CD8-positive, alpha-beta memory T cell (primary cell): ENCODE measurements around the gene MTSS2. TPM values are rescaled to one million over a fixed set of nuclear protein-coding genes. Genes with fewer than 3 reads are reported as not detected.

Experiments used
- CTCF ChIA-PET: fragments of 350-600 bp; sonication (Branson Sonifier 250); formaldehyde crosslinking; loops from one replicate; lab custom pipeline; 2021; ENCODE audit warnings: antibody characterized with exemption; lab: Charles Lee
- POLR2A ChIA-PET: fragments of 350-600 bp; sonication (Branson Sonifier 250); formaldehyde crosslinking; loops from one replicate; lab custom pipeline; 2021; ENCODE audit warnings: antibody characterized with exemption; lab: Charles Lee
- DNase-seq, 5 donors: peaks; one replicate each; pipeline versions ENCODE4 v3.0.0 to v3.0.0-alpha.2; 2020 to 2022; ENCODE audit warnings: mixed read lengths in 1 of 5
- H3K27ac ChIP-seq: one replicate; pipeline ENCODE4 v1.7.0; 2013; ENCODE audit warnings: low read depth, mild to moderate bottlenecking, low read length, moderate library complexity
- H3K27me3 ChIP-seq: 2 replicates; pipeline ENCODE4 v1.7.0; 2013; ENCODE audit warnings: low read length, mild to moderate bottlenecking; ENCODE audit not compliant: insufficient read depth, poor library complexity, severe bottlenecking
- H3K36me3 ChIP-seq: 2 replicates; pipeline ENCODE4 v1.7.0; 2013; ENCODE audit warnings: mild to moderate bottlenecking, low read length, moderate library complexity; ENCODE audit not compliant: insufficient read depth
- H3K4me1 ChIP-seq: 2 replicates; pipeline ENCODE4 v1.7.0; 2013; ENCODE audit warnings: mild to moderate bottlenecking, low read length, moderate library complexity; ENCODE audit not compliant: insufficient read depth
- H3K4me3 ChIP-seq: 2 replicates; pipeline ENCODE4 v1.7.0; 2013; ENCODE audit warnings: mild to moderate bottlenecking, low read length
- H3K9me3 ChIP-seq: 2 replicates; pipeline ENCODE4 v1.7.0; 2013; ENCODE audit warnings: mild to moderate bottlenecking, low read length
- H3K27ac Mint-ChIP-seq, 8 donors: one replicate each; pipeline ENCODE4 v1.8.0; 2020 to 2021; ENCODE audit warnings: mixed read lengths in 8 of 8, mild to moderate bottlenecking in 6 of 8, inconsistent platforms in 3 of 8, moderate library complexity in 3 of 8
- H3K27me3 Mint-ChIP-seq, 2 donors: one replicate each; pipeline ENCODE4 v1.8.0; 2020 to 2021; ENCODE audit warnings: mixed read lengths in 2 of 2, mild to moderate bottlenecking in 1 of 2, moderate library complexity in 1 of 2
- H3K36me3 Mint-ChIP-seq, 3 donors: one replicate each; pipeline ENCODE4 v1.8.0; 2020 to 2021; ENCODE audit warnings: mixed read lengths in 3 of 3, inconsistent platforms in 1 of 3, mild to moderate bottlenecking in 1 of 3
- H3K4me1 Mint-ChIP-seq, 3 donors: one replicate each; pipeline ENCODE4 v1.8.0; 2020 to 2021; ENCODE audit warnings: mixed read lengths in 3 of 3, inconsistent platforms in 1 of 3, mild to moderate bottlenecking in 1 of 3
- H3K4me3 Mint-ChIP-seq, 7 donors: one replicate each; pipeline ENCODE4 v1.8.0; 2020 to 2021; ENCODE audit warnings: mixed read lengths in 7 of 7, mild to moderate bottlenecking in 6 of 7, moderate library complexity in 4 of 7, inconsistent platforms in 2 of 7
- H3K9me3 Mint-ChIP-seq, 5 donors: one replicate each; pipeline ENCODE4 v1.8.0; 2020 to 2022; ENCODE audit warnings: mixed read lengths in 5 of 5, mild to moderate bottlenecking in 3 of 5, moderate library complexity in 2 of 5, inconsistent platforms in 1 of 5
- polyA plus RNA-seq: library from polyadenylated mRNA; unstranded; fragments of 300-500 nt; fragmentation: Illumina TruSeq; gene quantifications from one replicate; pipeline ENCODE4 v1.2.3, GENCODE V29; 2021
- total RNA-seq, 2 experiments: library from RNA; stranded (reverse); gene quantifications; one replicate each; pipeline ENCODE4 v1.2.3, GENCODE V29; 2021

The MTSS2 gene
- total and polyA plus RNA-seq, 3 experiments from 2014 or later: 2.2 to 3.0 TPM; not detected in 1

GRCh38 chr16:70712359-70712758 lies 26.5 kb upstream of the MTSS2 start:
- DNase-seq: no peak
- Mint-ChIP-seq H3K4me3 (peak overlapping the region in 1 of 7 donors; percentile 56), H3K36me3 (peaks cover 0 to 39% (median 4%) of the 10 kb centered on the region in 3 donors), H3K9me3 (no peaks in the 10 kb centered on the region), H3K27me3 (no peaks in the 10 kb centered on the region), H3K27ac (no peak overlapping the region), H3K4me1 (no peaks in the 10 kb centered on the region)
- H3K36me3 ChIP-seq: no peaks in the 10 kb centered on the region
- CTCF ChIA-PET: no interaction called here
- no peak overlapping the region for H3K27ac ChIP-seq
- POLR2A ChIA-PET: no interaction called here
- H3K27me3 ChIP-seq: no peaks in the 10 kb centered on the region
- H3K4me1 ChIP-seq: no peaks in the 10 kb centered on the region
- H3K9me3 ChIP-seq: no peaks in the 10 kb centered on the region
- no peak overlapping the region for H3K4me3 ChIP-seq

- ChIA-PET CTCF (no interaction called here), POLR2A (interaction anchor here (0.5 kb wide), 1 partner anchor 890 kb away, joined by 7 read pairs; no protein-coding TSS in a partner anchor)
- Mint-ChIP-seq H3K4me1 (no peaks in the 10 kb centered on the region), H3K36me3 (peaks cover 0 to 41% (median 6%) of the 10 kb centered on the region in 3 donors), H3K27me3 (no peaks in the 10 kb centered on the region), H3K4me3 (no peak overlapping the region), H3K27ac (peak overlapping the region in 2 of 8 donors; percentile 5 to 52), H3K9me3 (no peaks in the 10 kb centered on the region)
- H3K4me3 ChIP-seq: no peak overlapping the region
- no peaks in the 10 kb centered on the region for H3K4me1 ChIP-seq
- H3K9me3 ChIP-seq: no peaks in the 10 kb centered on the region
- no peaks in the 10 kb centered on the region for H3K36me3 ChIP-seq
- H3K27me3 ChIP-seq: no peaks in the 10 kb centered on the region
- no peak overlapping the region for H3K27ac ChIP-seq
- DNase-seq: no peak
These were observed 25.6 kb upstream of the MTSS2 start for GRCh38 chr16:70711211-70712031.

GRCh38 chr16:70710422-70711210 lies 24.8 kb upstream of the MTSS2 start:
- H3K36me3 Mint-ChIP-seq: peaks cover 0 to 38% (median 6%) of the 10 kb centered on the region in 3 donors
- ChIA-PET POLR2A (interaction anchor here (0.5 kb wide), 1 partner anchor 889 kb away, joined by 7 read pairs; no protein-coding TSS in a partner anchor), CTCF (no interaction called here)
- no peak overlapping the region for H3K4me3 ChIP-seq
- H3K27ac ChIP-seq: no peak overlapping the region
- H3K4me1 ChIP-seq: no peaks in the 10 kb centered on the region
- no peak overlapping the region for H3K27ac Mint-ChIP-seq
- no peaks in the 10 kb centered on the region for H3K4me1 Mint-ChIP-seq
- H3K27me3 ChIP-seq: no peaks in the 10 kb centered on the region
- no peak overlapping the region for H3K4me3 Mint-ChIP-seq
- no peaks in the 10 kb centered on the region for H3K36me3 ChIP-seq
- DNase-seq: no peak
- no peaks in the 10 kb centered on the region for H3K9me3 ChIP-seq
- no peaks in the 10 kb centered on the region for H3K27me3 Mint-ChIP-seq
- no peaks in the 10 kb centered on the region for H3K9me3 Mint-ChIP-seq

GRCh38 chr16:70709942-70710341 lies 24.1 kb upstream of the MTSS2 start:
- ChIA-PET CTCF (no interaction called here), POLR2A (no interaction called here)
- Histone ChIP-seq H3K36me3 (no peaks in the 10 kb centered on the region), H3K4me1 (no peaks in the 10 kb centered on the region), H3K27me3 (no peaks in the 10 kb centered on the region), H3K4me3 (no peak overlapping the region), H3K27ac (no peak overlapping the region), H3K9me3 (no peaks in the 10 kb centered on the region)
- no peaks in the 10 kb centered on the region for H3K27me3 Mint-ChIP-seq
- H3K9me3 Mint-ChIP-seq: no peaks in the 10 kb centered on the region
- H3K4me3 Mint-ChIP-seq: no peak overlapping the region
- H3K27ac Mint-ChIP-seq: no peak overlapping the region
- peaks cover 0 to 38% (median 6%) of the 10 kb centered on the region in 3 donors for H3K36me3 Mint-ChIP-seq
- no peak for DNase-seq
- no peaks in the 10 kb centered on the region for H3K4me1 Mint-ChIP-seq

- ChIA-PET CTCF (no interaction called here), POLR2A (no interaction called here)
- H3K27ac Mint-ChIP-seq: peak overlapping the region in 1 of 8 donors; percentile 74
- no peaks in the 10 kb centered on the region for H3K27me3 ChIP-seq
- no peaks in the 10 kb centered on the region for H3K36me3 ChIP-seq
- H3K27me3 Mint-ChIP-seq: no peaks in the 10 kb centered on the region
- no peak overlapping the region for H3K4me3 ChIP-seq
- H3K36me3 Mint-ChIP-seq: peaks cover 0 to 38% (median 6%) of the 10 kb centered on the region in 3 donors
- H3K9me3 Mint-ChIP-seq: no peaks in the 10 kb centered on the region
- no peaks in the 10 kb centered on the region for H3K9me3 ChIP-seq
- H3K4me3 Mint-ChIP-seq: no peak overlapping the region
- no peak overlapping the region for H3K27ac ChIP-seq
- H3K4me1 Mint-ChIP-seq: no peaks in the 10 kb centered on the region
- no peak for DNase-seq
- no peaks in the 10 kb centered on the region for H3K4me1 ChIP-seq
These were observed 23.6 kb upstream of the MTSS2 start for GRCh38 chr16:70709457-70709856.

GRCh38 chr16:70708366-70709246 lies 22.8 kb upstream of the MTSS2 start:
- DNase-seq: no peak
- Histone ChIP-seq H3K9me3 (no peaks in the 10 kb centered on the region), H3K27me3 (no peaks in the 10 kb centered on the region), H3K4me1 (no peaks in the 10 kb centered on the region), H3K27ac (no peak overlapping the region), H3K4me3 (no peak overlapping the region), H3K36me3 (no peaks in the 10 kb centered on the region)
- Mint-ChIP-seq H3K9me3 (no peaks in the 10 kb centered on the region), H3K36me3 (peaks cover 0 to 38% (median 6%) of the 10 kb centered on the region in 3 donors), H3K27me3 (no peaks in the 10 kb centered on the region), H3K27ac (no peak overlapping the region), H3K4me1 (no peaks in the 10 kb centered on the region), H3K4me3 (no peak overlapping the region)
- ChIA-PET CTCF (no interaction called here), POLR2A (no interaction called here)

GRCh38 chr16:70706948-70707465 lies 21.2 kb upstream of the MTSS2 start:
- H3K27ac ChIP-seq: no peak overlapping the region
- no peaks in the 10 kb centered on the region for H3K27me3 ChIP-seq
- CTCF ChIA-PET: no interaction called here
- no peaks in the 10 kb centered on the region for H3K4me1 ChIP-seq
- Mint-ChIP-seq H3K27me3 (no peaks in the 10 kb centered on the region), H3K27ac (peak overlapping the region in 1 of 8 donors; percentile 23), H3K4me1 (no peaks in the 10 kb centered on the region), H3K36me3 (peaks cover 0 to 31% (median 6%) of the 10 kb centered on the region in 3 donors), H3K4me3 (no peak overlapping the region), H3K9me3 (no peaks in the 10 kb centered on the region)
- no peak for DNase-seq
- H3K9me3 ChIP-seq: no peaks in the 10 kb centered on the region
- no peak overlapping the region for H3K4me3 ChIP-seq
- POLR2A ChIA-PET: no interaction called here
- H3K36me3 ChIP-seq: no peaks in the 10 kb centered on the region
